Thoracic aorta (tissue), 2 donors: ENCODE results near the gene TSPYL4. TPM values are rescaled to one million over a fixed set of nuclear protein-coding genes. Genes with fewer than 3 reads are reported as not detected.

Experiments
- ATAC-seq: fragments of 150-250 bp; one replicate; pipeline ENCODE4 v1.8.0; 2017; ENCODE audit warnings: low read depth; ENCODE audit not compliant: insufficient number of reproducible peaks, low FRiP score
- DNase-seq: peaks from one replicate; pipeline ENCODE4 v3.0.0-alpha.2; 2020; ENCODE audit warnings: low spot score
- H3K27ac ChIP-seq, 2 donors: fragments of 200-600 bp; sonication (generic); 1 replicate in 1 of 2; 2 replicates in 1 of 2; pipeline ENCODE4 v1.5.1; 2016; ENCODE audit warnings: mild to moderate bottlenecking in 2 of 2, moderate library complexity in 2 of 2
- H3K27me3 ChIP-seq: fragments of 200-600 bp; sonication (generic); replicated peaks from 2 replicates; pipeline ENCODE4 v1.6.0; 2016; ENCODE audit warnings: mild to moderate bottlenecking; ENCODE audit not compliant: insufficient read depth
- H3K36me3 ChIP-seq: fragments of 200-600 bp; sonication (generic); one replicate; pipeline ENCODE4 v1.5.1; 2016
- H3K4me1 ChIP-seq, 2 donors: fragments of 200-600 bp; sonication (generic); 1 replicate in 1 of 2; 2 replicates in 1 of 2; pipeline versions ENCODE4 v1.5.1 to v1.6.0; 2016; ENCODE audit warnings: low read depth in 2 of 2, mild to moderate bottlenecking in 1 of 2; ENCODE audit not compliant: control insufficient read depth in 1 of 2
- H3K4me3 ChIP-seq: fragments of 200-600 bp; sonication (generic); 2 replicates; pipeline ENCODE4 v1.5.1; 2016; ENCODE audit warnings: mild to moderate bottlenecking
- H3K9me3 ChIP-seq: fragments of 200-600 bp; sonication (generic); 2 replicates; pipeline ENCODE4 v1.5.1; 2016
- total RNA-seq, 2 donors: library from RNA; depleted of rRNA; stranded (reverse); fragments of >200 nt; gene quantifications; one replicate each; pipeline versions ENCODE4 v1.1.0 to v1.2.3, GENCODE V29; 2016
- TF ChIP-seq, protein P1 (sequence below): fragments of 200-600 bp; sonication (generic); IDR thresholded peaks from one replicate; pipeline ENCODE4 v1.5.1; 2019; ENCODE audit warnings: antibody characterized with exemption

TSPYL4 gene
- total RNA-seq = 10 to 100 TPM; 13.1 to 18.0 TPM

DNA sequence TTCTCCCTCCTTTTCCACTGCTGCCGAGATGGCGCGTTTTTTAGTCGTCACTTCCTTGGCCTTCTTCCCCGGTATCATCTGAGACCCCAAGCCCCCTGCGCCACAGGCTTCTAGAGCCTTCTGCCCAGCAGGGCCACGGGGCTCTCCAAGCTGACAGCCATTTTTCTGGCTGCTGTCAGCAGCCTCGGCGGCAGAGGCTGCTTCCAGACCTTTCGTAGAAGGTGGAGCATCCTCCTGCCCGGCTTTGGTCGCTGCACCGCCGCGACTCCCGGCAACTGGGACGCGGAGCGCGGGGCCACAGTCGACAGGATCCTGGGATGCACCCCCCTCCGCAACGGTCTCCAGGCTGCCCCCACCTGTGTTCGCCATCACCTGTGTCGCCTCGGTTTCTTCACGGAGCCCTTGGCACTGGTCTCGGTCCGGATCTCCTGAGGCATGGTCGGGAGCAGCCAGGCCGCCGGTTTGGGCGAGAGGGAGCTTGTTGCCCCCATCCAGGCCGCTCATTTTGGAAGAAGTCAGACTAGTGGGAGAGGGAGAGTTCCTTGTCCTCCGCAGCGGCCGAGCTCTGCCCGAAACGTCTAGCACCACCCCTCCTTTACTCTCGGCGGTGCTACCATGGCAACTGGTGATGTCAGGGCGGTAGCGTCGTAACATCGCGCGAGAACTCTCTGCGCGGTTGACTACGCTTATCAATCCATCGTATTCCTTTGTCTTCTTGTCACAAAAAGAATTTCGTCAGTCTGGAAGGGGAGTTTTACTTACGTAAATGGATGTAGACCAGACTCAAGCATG, at the start of gene TSPYL4:
Gene TSPYL4, minus strand, starts transcription at position 571 of the 792 bp plus-strand sequence. Its CDS starts 67 bp downstream, at position 504.
- peak within 1 kb of the TSS; percentile 89 to 94 for H3K27ac ChIP-seq
- peak; percentile 83 for DNase-seq
- peaks cover 40 to 55% of the 10 kb centered on the region in 2 donors for H3K4me1 ChIP-seq
- H3K4me3 ChIP-seq = peak within 1 kb of the TSS; percentile 89
- H3K36me3 ChIP-seq = no peaks in the 10 kb centered on the region
- peak; percentile 95 for ATAC-seq
- TF ChIP-seq, protein P1, sequence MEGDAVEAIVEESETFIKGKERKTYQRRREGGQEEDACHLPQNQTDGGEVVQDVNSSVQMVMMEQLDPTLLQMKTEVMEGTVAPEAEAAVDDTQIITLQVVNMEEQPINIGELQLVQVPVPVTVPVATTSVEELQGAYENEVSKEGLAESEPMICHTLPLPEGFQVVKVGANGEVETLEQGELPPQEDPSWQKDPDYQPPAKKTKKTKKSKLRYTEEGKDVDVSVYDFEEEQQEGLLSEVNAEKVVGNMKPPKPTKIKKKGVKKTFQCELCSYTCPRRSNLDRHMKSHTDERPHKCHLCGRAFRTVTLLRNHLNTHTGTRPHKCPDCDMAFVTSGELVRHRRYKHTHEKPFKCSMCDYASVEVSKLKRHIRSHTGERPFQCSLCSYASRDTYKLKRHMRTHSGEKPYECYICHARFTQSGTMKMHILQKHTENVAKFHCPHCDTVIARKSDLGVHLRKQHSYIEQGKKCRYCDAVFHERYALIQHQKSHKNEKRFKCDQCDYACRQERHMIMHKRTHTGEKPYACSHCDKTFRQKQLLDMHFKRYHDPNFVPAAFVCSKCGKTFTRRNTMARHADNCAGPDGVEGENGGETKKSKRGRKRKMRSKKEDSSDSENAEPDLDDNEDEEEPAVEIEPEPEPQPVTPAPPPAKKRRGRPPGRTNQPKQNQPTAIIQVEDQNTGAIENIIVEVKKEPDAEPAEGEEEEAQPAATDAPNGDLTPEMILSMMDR = peak; percentile 7
- H3K27me3 ChIP-seq = no peaks in the 10 kb centered on the region
- no peaks in the 10 kb centered on the region for H3K9me3 ChIP-seq

DNA sequence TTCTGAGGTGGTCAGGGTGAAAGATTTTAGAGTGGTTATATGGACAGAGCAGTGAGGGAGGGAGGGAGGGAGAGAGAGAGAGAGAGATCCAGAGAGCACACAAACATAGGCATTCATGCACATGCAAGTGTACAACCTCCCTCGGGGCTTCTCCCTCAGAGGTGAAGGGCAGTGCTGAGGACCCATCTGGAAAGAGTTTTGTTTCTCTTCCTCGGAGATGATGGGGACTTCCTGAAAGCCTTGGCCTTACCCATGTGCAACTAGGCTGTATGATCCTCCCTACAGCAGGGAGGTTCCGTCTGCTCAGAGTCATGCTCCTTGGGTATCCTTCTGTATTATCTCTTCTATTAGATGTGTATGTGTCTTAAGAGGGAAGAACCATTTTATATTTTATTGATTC, 47.2 kb upstream of the TSPYL4 start:
- Histone ChIP-seq H3K9me3 (peaks cover 4% of the 10 kb centered on the region), H3K27me3 (no peaks in the 10 kb centered on the region), H3K36me3 (no peaks in the 10 kb centered on the region), H3K4me1 (peaks cover 13 to 14% of the 10 kb centered on the region in 2 donors), H3K27ac (no peak overlapping the region), H3K4me3 (no peak overlapping the region)
- ATAC-seq (no peak), DNase-seq (no peak)
- TF ChIP-seq, protein P1 = no peak

DNA sequence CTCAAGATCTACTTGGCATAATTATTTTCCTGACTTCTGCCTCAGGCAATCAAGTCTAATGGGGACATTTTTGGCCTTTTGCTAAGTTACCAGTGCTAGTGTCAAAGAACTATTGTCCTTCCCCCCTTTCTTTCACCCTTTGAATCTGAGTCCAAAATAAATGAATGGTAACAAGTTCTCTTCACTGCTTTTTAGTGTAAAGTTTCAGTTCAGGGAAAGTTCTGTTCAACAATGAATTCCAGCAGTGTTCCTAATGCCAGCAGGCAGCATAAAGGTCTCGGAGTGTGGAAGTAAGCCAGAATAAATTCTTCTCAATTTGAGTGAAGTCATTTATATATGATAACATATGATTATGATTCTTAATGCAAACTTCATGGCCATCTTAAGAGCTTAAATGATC, 46.7 kb upstream of the TSPYL4 start:
- Histone ChIP-seq H3K27ac (no peak overlapping the region), H3K4me1 (peaks cover 13 to 14% of the 10 kb centered on the region in 2 donors), H3K27me3 (no peaks in the 10 kb centered on the region), H3K4me3 (no peak overlapping the region), H3K36me3 (no peaks in the 10 kb centered on the region), H3K9me3 (peaks cover 4% of the 10 kb centered on the region)
- DNase-seq (no peak), ATAC-seq (no peak)
- TF ChIP-seq, protein P1 = no peak

DNA sequence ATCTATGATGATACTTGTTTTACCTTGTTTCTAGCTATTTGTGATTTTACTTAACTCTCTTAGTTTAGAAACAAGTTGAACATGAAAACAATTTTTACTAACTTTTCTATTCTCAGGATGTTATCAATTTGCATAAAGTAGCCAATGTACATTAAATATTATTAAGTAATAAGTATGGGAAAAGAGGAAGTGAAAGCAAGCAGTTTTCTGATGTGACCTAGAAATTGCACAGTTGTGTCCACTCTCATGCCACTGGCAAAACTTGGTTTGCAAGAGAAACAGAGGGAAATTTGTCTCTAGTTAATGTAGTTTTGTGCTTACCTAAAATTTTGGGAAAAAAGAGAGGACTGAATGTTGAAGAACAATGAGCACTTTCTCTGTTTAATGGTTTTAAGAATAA, 45.1 kb upstream of the TSPYL4 start:
- H3K4me1 ChIP-seq = peaks cover 13 to 14% of the 10 kb centered on the region in 2 donors
- H3K9me3 ChIP-seq = peaks cover 4% of the 10 kb centered on the region
- H3K27me3 ChIP-seq = no peaks in the 10 kb centered on the region
- no peak for ATAC-seq
- TF ChIP-seq, protein P1 = no peak
- H3K27ac ChIP-seq = no peak overlapping the region
- DNase-seq = no peak
- H3K36me3 ChIP-seq = no peaks in the 10 kb centered on the region
- no peak overlapping the region for H3K4me3 ChIP-seq

DNA sequence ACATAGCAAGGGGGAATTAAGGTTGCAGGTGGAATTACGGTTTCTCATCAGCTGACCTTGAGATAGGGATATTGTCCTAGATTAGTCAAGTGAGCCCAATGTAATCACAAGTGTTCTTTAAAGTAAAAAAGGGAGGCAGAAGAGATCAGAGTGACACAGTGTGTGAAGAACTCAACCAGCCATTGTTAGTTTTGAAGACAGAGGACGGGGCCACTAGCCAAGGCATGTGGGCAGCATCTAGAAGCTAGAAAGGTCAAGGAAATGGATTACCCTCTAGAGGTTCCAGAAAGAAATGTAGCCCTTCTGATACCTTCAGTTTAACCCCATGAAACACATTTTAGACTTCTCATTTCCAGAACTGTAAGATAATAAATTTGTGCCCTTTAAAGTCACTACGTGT, 44.4 kb upstream of the TSPYL4 start:
- H3K36me3 ChIP-seq = no peaks in the 10 kb centered on the region
- H3K27ac ChIP-seq = no peak overlapping the region
- no peak for DNase-seq
- TF ChIP-seq, protein P1 = no peak
- no peak overlapping the region for H3K4me3 ChIP-seq
- no peaks in the 10 kb centered on the region for H3K27me3 ChIP-seq
- no peak for ATAC-seq
- peaks cover 13 to 14% of the 10 kb centered on the region in 2 donors for H3K4me1 ChIP-seq
- peaks cover 4% of the 10 kb centered on the region for H3K9me3 ChIP-seq
